ENCODE results near the gene ABI3BP. TPM values are rescaled to one million over a fixed set of nuclear protein-coding genes. Genes with fewer than 3 reads are reported as not detected.

ABI3BP gene
- total RNA-seq, 4 donors from 2014 or later: 7.9 to 32.6 (median 17.6) TPM

GRCh38 chr3:100941451-100941850, 51.8 kb downstream of the ABI3BP start:
- H3K9me3 ChIP-seq: no peaks in the 10 kb centered on the region
- no peak overlapping the region for H3K4me3 ChIP-seq
- in situ Hi-C loops (cut with MboI; ENCODE audit: low pct_ligation_motif_present in 1 of 4, low pct_unique_long_range_greater_than_20kb in 1 of 4, low sequenced_read_pairs in 3 of 4): no loop called here
- TF ChIP-seq CTCF (IDR thresholded peaks at IDR 0.05) (no peak), EP300 (IDR thresholded peaks at IDR 0.05; ENCODE audit: low read depth) (no peak), POLR2A (IDR thresholded peaks at IDR 0.05) (no peak), POLR2AphosphoS5 (IDR thresholded peaks at IDR 0.05) (no peak)
- H3K4me1 ChIP-seq: no peaks in the 10 kb centered on the region
- DNase-seq: no peak
- H3K27me3 ChIP-seq: no peaks in the 10 kb centered on the region
- H3K27ac ChIP-seq: no peak overlapping the region
- H3K36me3 ChIP-seq: no peaks in the 10 kb centered on the region
- WGBS, 2 donors (ENCODE audit: low coverage in 1 of 2): 78 to 82% methylated on average over 2 of the region's 2 CpGs
- intact Hi-C loops (cut with DNase I; ENCODE audit: low total_unique reads): no loop called here

GRCh38 chr3:100941041-100941440, 52.2 kb downstream of the ABI3BP start:
- in situ Hi-C loops (cut with MboI; ENCODE audit: low pct_ligation_motif_present in 1 of 4, low pct_unique_long_range_greater_than_20kb in 1 of 4, low sequenced_read_pairs in 3 of 4): no loop called here
- no peaks in the 10 kb centered on the region for H3K36me3 ChIP-seq
- TF ChIP-seq POLR2AphosphoS5 (IDR thresholded peaks at IDR 0.05) (no peak), CTCF (IDR thresholded peaks at IDR 0.05) (no peak), POLR2A (IDR thresholded peaks at IDR 0.05) (no peak), EP300 (IDR thresholded peaks at IDR 0.05; ENCODE audit: low read depth) (no peak)
- no peak overlapping the region for H3K27ac ChIP-seq
- no peaks in the 10 kb centered on the region for H3K4me1 ChIP-seq
- no peaks in the 10 kb centered on the region for H3K9me3 ChIP-seq
- no peaks in the 10 kb centered on the region for H3K27me3 ChIP-seq
- DNase-seq: no peak
- H3K4me3 ChIP-seq: no peak overlapping the region
- 52 to 62% methylated on average over 2 of the region's 2 CpGs for WGBS, 2 donors (ENCODE audit: low coverage in 1 of 2)
- intact Hi-C loops (cut with DNase I; ENCODE audit: low total_unique reads): no loop called here

GRCh38 chr3:100936931-100937330, 56.3 kb downstream of the ABI3BP start:
- H3K27me3 ChIP-seq: no peaks in the 10 kb centered on the region
- in situ Hi-C loops (cut with MboI; ENCODE audit: low pct_ligation_motif_present in 1 of 4, low pct_unique_long_range_greater_than_20kb in 1 of 4, low sequenced_read_pairs in 3 of 4): no loop called here
- H3K36me3 ChIP-seq: no peaks in the 10 kb centered on the region
- intact Hi-C loops (cut with DNase I; ENCODE audit: low total_unique reads): no loop called here
- H3K9me3 ChIP-seq: no peaks in the 10 kb centered on the region
- no peak overlapping the region for H3K27ac ChIP-seq
- DNase-seq: no peak
- no peak overlapping the region for H3K4me3 ChIP-seq
- WGBS, 2 donors (ENCODE audit: low coverage in 1 of 2): 69 to 79% methylated on average over 1 of the region's 1 CpG
- no peak for TF ChIP-seq POLR2AphosphoS5 (IDR thresholded peaks at IDR 0.05)
- TF ChIP-seq EP300 (IDR thresholded peaks at IDR 0.05; ENCODE audit: low read depth): no peak
- TF ChIP-seq POLR2A (IDR thresholded peaks at IDR 0.05): no peak
- TF ChIP-seq CTCF (IDR thresholded peaks at IDR 0.05): no peak
- H3K4me1 ChIP-seq: no peaks in the 10 kb centered on the region

GRCh38 chr3:100932491-100932890, 60.7 kb downstream of the ABI3BP start:
- WGBS, 2 donors (ENCODE audit: low coverage in 1 of 2): 74 to 82% methylated on average over 4 of the region's 4 CpGs

More at GRCh38 chr3:100932491-100932890, 60.7 kb downstream of the ABI3BP start:
- no peaks in the 10 kb centered on the region for H3K36me3 ChIP-seq
- DNase-seq: no peak
- in situ Hi-C loops (cut with MboI; ENCODE audit: low pct_ligation_motif_present in 1 of 4, low pct_unique_long_range_greater_than_20kb in 1 of 4, low sequenced_read_pairs in 3 of 4): no loop called here
- intact Hi-C loops (cut with DNase I; ENCODE audit: low total_unique reads): no loop called here
- H3K27ac ChIP-seq: no peak overlapping the region
- H3K27me3 ChIP-seq: no peaks in the 10 kb centered on the region
- no peaks in the 10 kb centered on the region for H3K4me1 ChIP-seq
- H3K9me3 ChIP-seq: no peaks in the 10 kb centered on the region
- TF ChIP-seq EP300 (IDR thresholded peaks at IDR 0.05; ENCODE audit: low read depth): no peak
- TF ChIP-seq CTCF (IDR thresholded peaks at IDR 0.05): no peak
- TF ChIP-seq POLR2AphosphoS5 (IDR thresholded peaks at IDR 0.05): no peak
- TF ChIP-seq POLR2A (IDR thresholded peaks at IDR 0.05): no peak
- H3K4me3 ChIP-seq: no peak overlapping the region

All from transverse colon (tissue), 4 donors.